GM21367 (cell line): Measurements from ENCODE around the gene DKK1.

Source experiments
- ATAC-seq: cut with Tn5 transposase; IDR thresholded peaks from one replicate; pipeline ENCODE4 v1.9.1; 2021; ENCODE audit not compliant: unreplicated experiment

Gene DKK1, protein sequence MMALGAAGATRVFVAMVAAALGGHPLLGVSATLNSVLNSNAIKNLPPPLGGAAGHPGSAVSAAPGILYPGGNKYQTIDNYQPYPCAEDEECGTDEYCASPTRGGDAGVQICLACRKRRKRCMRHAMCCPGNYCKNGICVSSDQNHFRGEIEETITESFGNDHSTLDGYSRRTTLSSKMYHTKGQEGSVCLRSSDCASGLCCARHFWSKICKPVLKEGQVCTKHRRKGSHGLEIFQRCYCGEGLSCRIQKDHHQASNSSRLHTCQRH

GRCh38 chr10:52313933-52314821 lies at the start of gene DKK1:
DKK1 (plus strand) TSS chr10:52314281; CDS start chr10:52314435, 154 bp downstream.
- ATAC-seq = peak; percentile 53

- no peak for ATAC-seq
These were observed 48.8 kb upstream of the DKK1 start for GRCh38 chr10:52265131-52265926.

GRCh38 chr10:52266858-52267257 lies 47.2 kb upstream of the DKK1 start:
- no peak for ATAC-seq

- no peak for ATAC-seq
These were observed 45.3 kb upstream of the DKK1 start for GRCh38 chr10:52268790-52269189.

DNA sequence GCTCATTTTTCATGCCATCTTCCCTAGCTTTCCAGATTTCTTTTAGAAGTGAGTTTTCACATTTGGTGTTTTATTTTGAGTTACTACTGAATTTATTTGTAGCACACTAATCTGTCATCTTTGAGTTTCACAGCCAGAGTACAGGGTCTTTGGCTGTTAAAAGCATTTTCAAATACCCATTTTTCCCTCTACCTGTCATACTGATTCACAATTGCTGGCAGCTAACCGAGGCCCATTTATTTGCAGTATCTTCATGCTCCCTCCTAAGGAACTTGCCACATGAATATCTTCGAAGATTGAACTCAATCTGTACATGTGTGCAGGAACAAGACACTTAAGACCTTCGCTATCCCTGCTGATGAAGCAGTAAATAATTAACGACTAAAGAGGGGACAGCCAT lies 44.8 kb upstream of the DKK1 start:
- no peak for ATAC-seq

DNA sequence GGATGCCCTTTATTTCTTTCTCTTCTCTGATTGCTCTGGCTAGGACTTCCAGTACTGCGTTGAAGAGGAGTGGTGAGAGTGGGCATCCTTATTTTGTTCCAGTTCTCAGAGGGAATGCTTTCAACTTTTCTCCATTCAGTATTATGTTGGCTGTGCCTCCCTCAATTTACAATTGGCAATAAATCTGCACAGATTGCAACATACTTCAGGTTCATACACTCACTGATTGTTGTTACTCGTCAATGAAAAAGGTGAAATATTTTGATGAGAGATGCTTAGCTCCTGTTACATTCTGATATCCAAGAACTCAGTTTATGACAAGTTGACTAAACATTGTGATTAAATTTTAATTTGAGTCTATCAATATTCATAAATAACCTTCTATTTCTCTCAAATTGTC lies 37.9 kb upstream of the DKK1 start:
- no peak for ATAC-seq

- ATAC-seq = no peak
These were observed 37.1 kb upstream of the DKK1 start for GRCh38 chr10:52276986-52277385.

DNA sequence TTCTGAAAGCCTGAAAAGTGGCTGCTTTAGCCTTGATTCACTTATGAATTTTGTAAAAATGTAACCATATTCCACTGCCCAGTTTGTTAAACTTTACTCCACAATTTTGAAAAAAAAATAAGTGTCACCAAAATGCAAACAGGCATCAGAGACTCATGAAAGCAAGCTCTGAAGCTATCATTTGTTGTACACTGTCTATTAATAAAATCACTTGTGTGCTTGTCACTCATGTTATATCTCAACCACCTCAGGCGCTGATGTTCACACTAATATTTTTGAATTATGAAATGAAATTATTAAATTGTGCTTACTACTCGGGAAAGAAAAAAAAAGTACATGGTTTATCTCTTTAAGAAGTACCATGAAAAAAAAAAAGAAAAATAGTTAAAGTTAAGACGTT lies 34.5 kb upstream of the DKK1 start:
- ATAC-seq = no peak

- ATAC-seq = no peak
These were observed 34.0 kb upstream of the DKK1 start for GRCh38 chr10:52280051-52280450.

DNA sequence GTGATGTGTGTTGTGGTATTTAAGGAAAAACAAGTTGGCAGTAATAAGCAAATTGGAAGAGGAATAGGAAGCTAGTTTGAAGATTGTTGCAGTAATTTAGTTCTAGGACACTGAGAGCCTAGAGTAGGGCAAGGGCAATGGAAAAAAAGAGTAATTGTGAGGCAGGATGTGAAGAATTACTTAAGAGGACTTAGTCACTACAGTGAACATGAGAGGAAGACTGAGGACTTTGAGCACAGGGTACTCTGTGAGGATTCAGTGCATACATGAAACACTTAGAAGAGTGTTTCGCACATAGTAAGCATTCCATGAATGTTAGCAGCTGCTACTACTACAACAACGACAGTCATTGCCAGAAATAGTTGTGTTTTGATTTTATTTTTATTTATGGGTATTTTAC lies 30.9 kb upstream of the DKK1 start:
- no peak for ATAC-seq

- ATAC-seq = peak; percentile 65
These were observed 29.6 kb upstream of the DKK1 start for GRCh38 chr10:52284416-52285013.

GRCh38 chr10:52287866-52288265 lies 26.2 kb upstream of the DKK1 start:
- no peak for ATAC-seq

DNA sequence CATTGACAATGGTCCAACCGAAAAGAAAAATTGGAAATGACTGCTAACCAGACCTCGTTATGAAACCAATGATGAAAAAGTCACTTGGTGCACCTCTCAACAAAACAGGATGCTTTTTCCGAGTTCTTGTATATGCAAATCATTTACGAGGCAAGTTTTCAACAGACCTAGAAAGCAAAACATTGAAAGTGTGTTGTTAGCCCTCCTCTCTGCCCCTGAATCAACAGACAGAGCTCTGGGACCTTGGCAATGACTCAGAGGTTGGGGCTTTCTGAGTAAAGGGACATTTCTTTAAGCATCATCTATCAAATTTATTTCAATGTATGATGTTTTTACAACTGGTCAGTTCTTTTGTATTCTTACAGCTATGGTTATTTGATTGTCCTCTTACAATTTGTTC lies 16.3 kb upstream of the DKK1 start:
- no peak for ATAC-seq

GRCh38 chr10:52300599-52301277 lies 13.3 kb upstream of the DKK1 start:
- no peak for ATAC-seq

DNA sequence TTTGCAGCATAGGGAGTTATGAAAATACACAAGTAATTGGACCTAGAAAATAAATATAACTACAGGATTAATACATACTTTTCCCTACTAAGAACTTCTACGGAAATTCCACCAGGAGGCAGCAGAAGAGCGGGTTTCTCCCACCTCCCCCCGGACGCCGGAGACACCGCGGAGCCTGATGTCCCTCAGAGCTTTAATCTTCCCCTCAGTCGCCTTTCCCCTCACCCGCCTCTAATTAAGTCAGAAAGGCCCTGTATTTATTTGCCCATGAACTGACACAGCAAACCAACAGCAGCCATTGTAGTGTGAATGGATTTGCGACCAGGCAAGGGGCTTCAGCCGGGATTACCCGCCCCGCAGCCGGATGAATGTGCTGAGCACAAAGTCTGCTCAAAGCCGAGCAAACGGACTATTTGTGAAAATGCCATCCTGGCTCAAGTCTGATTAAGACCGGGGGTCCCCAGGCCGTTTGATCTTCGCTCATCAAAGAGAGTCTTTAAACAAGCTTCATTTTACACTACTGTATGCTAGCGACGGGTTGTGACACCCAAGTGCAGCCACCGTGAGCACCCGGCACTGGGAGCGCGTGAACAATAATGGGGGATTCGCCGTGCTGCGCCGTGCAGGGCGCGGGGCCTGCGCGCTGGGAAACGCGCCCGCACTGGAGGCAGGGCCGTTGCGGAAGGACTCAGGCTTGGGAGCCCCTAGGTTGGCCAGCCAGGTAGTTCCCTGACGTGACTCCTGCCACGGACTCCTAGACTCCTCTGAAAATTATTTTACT lies 5.6 kb upstream of the DKK1 start:
- ATAC-seq = peak; percentile 83

- ATAC-seq = no peak
These were observed 1.2 kb upstream of the DKK1 start for GRCh38 chr10:52312942-52313255.

- no peak for ATAC-seq
These were observed 687 bp upstream of the DKK1 start for GRCh38 chr10:52313256-52313932.

DNA sequence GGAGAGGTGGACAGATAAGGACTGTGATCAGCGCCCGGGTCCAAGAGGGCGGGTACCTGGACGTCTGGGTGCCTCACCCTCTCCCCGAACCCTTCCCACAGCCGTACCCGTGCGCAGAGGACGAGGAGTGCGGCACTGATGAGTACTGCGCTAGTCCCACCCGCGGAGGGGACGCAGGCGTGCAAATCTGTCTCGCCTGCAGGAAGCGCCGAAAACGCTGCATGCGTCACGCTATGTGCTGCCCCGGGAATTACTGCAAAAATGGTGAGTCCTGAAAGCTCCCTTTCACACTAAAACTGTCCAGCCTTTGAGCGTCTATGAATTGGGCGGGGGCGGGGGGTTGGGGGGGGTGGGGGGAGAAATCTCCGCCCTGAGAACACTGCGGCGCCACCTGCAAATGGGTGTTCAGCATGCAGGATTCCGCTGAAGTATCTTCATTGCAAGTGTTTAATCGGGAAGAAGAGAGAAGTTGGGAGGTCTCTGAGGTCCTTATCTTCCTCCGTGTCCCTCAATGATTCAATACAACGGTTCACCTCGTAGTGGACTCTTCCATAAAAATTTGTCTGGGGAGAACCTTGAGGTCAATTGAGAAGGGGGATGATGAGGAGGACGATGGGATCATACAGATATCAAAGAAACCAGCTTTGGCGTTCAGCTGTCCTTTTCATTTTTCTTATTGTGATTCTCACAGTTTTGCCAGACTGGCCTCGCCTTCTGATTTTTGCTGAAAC lies 906 bp downstream of the DKK1 start:
- ATAC-seq = no peak

DNA sequence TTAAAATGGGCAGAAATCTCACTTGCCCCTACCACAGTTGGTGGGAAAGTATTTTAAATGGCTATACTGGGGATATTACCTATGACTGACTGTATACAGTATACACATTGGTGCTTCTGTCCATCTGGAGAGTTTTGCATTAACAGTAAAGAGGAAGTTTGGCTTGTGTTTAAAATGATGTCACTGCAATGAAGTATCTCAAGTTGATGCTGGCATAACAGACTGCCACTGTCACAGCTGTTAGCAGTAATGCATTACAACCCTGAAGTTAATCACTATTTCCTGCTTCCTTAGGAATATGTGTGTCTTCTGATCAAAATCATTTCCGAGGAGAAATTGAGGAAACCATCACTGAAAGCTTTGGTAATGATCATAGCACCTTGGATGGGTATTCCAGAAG lies 1.9 kb downstream of the DKK1 start:
- ATAC-seq = no peak
